Measurements from ENCODE around the gene FBXL15. TPM values are rescaled to one million over a fixed set of nuclear protein-coding genes. Genes with fewer than 3 reads are reported as not detected.

FBXL15 gene
- total and polyA plus RNA-seq, 2 of the 13 experiments (the other 11 are each of a cell fraction or from before 2014, with no cell fraction given): 4.3 to 8.3 TPM

GRCh38 chr10:102396317-102396650 lies 24.4 kb upstream of the FBXL15 start:
- Histone ChIP-seq H3K4me1 (ENCODE audit: insufficient read depth, low read length) (peaks cover 42% of the 10 kb centered on the region), H3K9me3 (ENCODE audit: low read length) (no peaks in the 10 kb centered on the region), H3K9ac (ENCODE audit: insufficient read depth, low read depth, low read length) (peak overlapping the region; percentile 68), H3K79me2 (ENCODE audit: insufficient read depth, low read length) (peaks cover 3% of the 10 kb centered on the region), H3K27ac (ENCODE audit: extremely low read length, insufficient read depth, low read length) (no peak overlapping the region), H3K36me3 (replicated peaks in 1 of 2; ENCODE audit: control insufficient read depth in 1 of 2, insufficient read depth in 2 of 2, low read length in 2 of 2) (no peaks in the 10 kb centered on the region; a peak in 1 of 5 replicates), H3K4me3 (replicated peaks in 1 of 3; ENCODE audit: insufficient read depth in 1 of 3, low read depth in 2 of 3, low read length in 3 of 3) (peak overlapping the region; percentile 69 to 82 (median 79); a peak in 5 of 6 replicates), H4K20me1 (ENCODE audit: insufficient read depth, low read length) (no peaks in the 10 kb centered on the region), H2AFZ (ENCODE audit: low read length) (no peak overlapping the region), H3K4me2 (ENCODE audit: low read depth, low read length) (peak overlapping the region; percentile 99), H3K27me3 (ENCODE audit: control insufficient read depth in 1 of 2, insufficient read depth in 2 of 2, low read length in 2 of 2) (peaks cover 0 to 11% of the 10 kb centered on the region in 2 experiments; a peak in 2 of 5 replicates)
- intact Hi-C loops (cut with micrococcal nuclease; ENCODE audit: unreplicated experiment): no loop called here
- TF ChIP-seq TSC22D2 (CRISPR knock-in tag; IDR thresholded peaks at IDR 0.05; ENCODE audit: borderline replicate concordance): no peak
- TF ChIP-seq, protein P1, sequence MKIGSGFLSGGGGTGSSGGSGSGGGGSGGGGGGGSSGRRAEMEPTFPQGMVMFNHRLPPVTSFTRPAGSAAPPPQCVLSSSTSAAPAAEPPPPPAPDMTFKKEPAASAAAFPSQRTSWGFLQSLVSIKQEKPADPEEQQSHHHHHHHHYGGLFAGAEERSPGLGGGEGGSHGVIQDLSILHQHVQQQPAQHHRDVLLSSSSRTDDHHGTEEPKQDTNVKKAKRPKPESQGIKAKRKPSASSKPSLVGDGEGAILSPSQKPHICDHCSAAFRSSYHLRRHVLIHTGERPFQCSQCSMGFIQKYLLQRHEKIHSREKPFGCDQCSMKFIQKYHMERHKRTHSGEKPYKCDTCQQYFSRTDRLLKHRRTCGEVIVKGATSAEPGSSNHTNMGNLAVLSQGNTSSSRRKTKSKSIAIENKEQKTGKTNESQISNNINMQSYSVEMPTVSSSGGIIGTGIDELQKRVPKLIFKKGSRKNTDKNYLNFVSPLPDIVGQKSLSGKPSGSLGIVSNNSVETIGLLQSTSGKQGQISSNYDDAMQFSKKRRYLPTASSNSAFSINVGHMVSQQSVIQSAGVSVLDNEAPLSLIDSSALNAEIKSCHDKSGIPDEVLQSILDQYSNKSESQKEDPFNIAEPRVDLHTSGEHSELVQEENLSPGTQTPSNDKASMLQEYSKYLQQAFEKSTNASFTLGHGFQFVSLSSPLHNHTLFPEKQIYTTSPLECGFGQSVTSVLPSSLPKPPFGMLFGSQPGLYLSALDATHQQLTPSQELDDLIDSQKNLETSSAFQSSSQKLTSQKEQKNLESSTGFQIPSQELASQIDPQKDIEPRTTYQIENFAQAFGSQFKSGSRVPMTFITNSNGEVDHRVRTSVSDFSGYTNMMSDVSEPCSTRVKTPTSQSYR (CRISPR knock-in tag; IDR thresholded peaks at IDR 0.05; ENCODE audit: borderline replicate concordance): peak; percentile 76; the same call in 1 of the 2 replicates
- DNase-seq (ENCODE audit: low spot score): no peak
- ChIA-PET POLR2A (interaction anchor here (0.9 to 2.3 kb wide), 6 partner anchors 7 to 151 kb away, joined by 3 to 12 read pairs (median 6); partner anchors contain the start of genes CUEDC2, FBXL15 and GBF1), CTCF (ENCODE audit: low intra/inter-chr PET ratio, low total read pairs) (no interaction called here)
- in situ Hi-C loops (cut with HindIII; ENCODE audit: extremely low pct_ligation_motif_present, low pct_unique_long_range_greater_than_20kb): no loop called here
- WGBS (ENCODE audit: low lambda C conversion rate): 55% methylated on average over 4 of the region's 4 CpGs
- TSS peak; percentile 43 for BruUV-seq (replicated peaks)
- no peak for FAIRE-seq
- ATAC-seq: no peak

- Histone ChIP-seq H3K9ac (ENCODE audit: insufficient read depth, low read depth, low read length) (peak overlapping the region; percentile 68; the same call in 1 of the 2 replicates), H3K4me2 (ENCODE audit: low read depth, low read length) (peak overlapping the region; percentile 99), H3K4me1 (ENCODE audit: insufficient read depth, low read length) (peaks cover 42% of the 10 kb centered on the region), H3K27ac (ENCODE audit: extremely low read length, insufficient read depth, low read length) (no peak overlapping the region), H4K20me1 (ENCODE audit: insufficient read depth, low read length) (no peaks in the 10 kb centered on the region), H2AFZ (ENCODE audit: low read length) (no peak overlapping the region), H3K36me3 (replicated peaks in 1 of 2; ENCODE audit: control insufficient read depth in 1 of 2, insufficient read depth in 2 of 2, low read length in 2 of 2) (peaks cover 0 to 4% of the 10 kb centered on the region in 2 experiments; a peak in 1 of 5 replicates), H3K9me3 (ENCODE audit: low read length) (no peaks in the 10 kb centered on the region), H3K79me2 (ENCODE audit: insufficient read depth, low read length) (peaks cover 3% of the 10 kb centered on the region), H3K27me3 (ENCODE audit: control insufficient read depth in 1 of 2, insufficient read depth in 2 of 2, low read length in 2 of 2) (peaks cover 0 to 11% of the 10 kb centered on the region in 2 experiments; a peak in 2 of 5 replicates), H3K4me3 (replicated peaks in 1 of 3; ENCODE audit: insufficient read depth in 1 of 3, low read depth in 2 of 3, low read length in 3 of 3) (0 out of 6 replicates have a peak overlapping the region, but pooled peaks of 1 of the 3 experiments have one; percentile 82)
- ATAC-seq (no peak), DNase-seq (ENCODE audit: low spot score) (no peak), FAIRE-seq (no peak)
- intact Hi-C loops (cut with micrococcal nuclease; ENCODE audit: unreplicated experiment): no loop called here
- WGBS (ENCODE audit: low lambda C conversion rate): 100% methylated on average over 1 of the region's 12 CpGs
- in situ Hi-C loops (cut with HindIII; ENCODE audit: extremely low pct_ligation_motif_present, low pct_unique_long_range_greater_than_20kb): no loop called here
- ChIA-PET CTCF (ENCODE audit: low intra/inter-chr PET ratio, low total read pairs) (no interaction called here), POLR2A (interaction anchor here (1.4 to 2.3 kb wide), 2 partner anchors 12 to 24 kb away, joined by 6 to 12 read pairs; partner anchors contain the start of gene FBXL15)
- no TSS peak for BruUV-seq (replicated peaks)
- TF ChIP-seq ZNF34 (CRISPR knock-in tag; IDR thresholded peaks at IDR 0.05; ENCODE audit: borderline replicate concordance) (no peak), KLF15 (CRISPR knock-in tag; IDR thresholded peaks at IDR 0.05; ENCODE audit: borderline replicate concordance) (no peak), ZSCAN25 (CRISPR knock-in tag; IDR thresholded peaks at IDR 0.05) (no peak), ZFP91 (CRISPR knock-in tag; IDR thresholded peaks at IDR 0.05; ENCODE audit: borderline replicate concordance) (no peak), TOE1 (CRISPR knock-in tag; IDR thresholded peaks at IDR 0.05) (no peak)
- TF ChIP-seq, protein P2, sequence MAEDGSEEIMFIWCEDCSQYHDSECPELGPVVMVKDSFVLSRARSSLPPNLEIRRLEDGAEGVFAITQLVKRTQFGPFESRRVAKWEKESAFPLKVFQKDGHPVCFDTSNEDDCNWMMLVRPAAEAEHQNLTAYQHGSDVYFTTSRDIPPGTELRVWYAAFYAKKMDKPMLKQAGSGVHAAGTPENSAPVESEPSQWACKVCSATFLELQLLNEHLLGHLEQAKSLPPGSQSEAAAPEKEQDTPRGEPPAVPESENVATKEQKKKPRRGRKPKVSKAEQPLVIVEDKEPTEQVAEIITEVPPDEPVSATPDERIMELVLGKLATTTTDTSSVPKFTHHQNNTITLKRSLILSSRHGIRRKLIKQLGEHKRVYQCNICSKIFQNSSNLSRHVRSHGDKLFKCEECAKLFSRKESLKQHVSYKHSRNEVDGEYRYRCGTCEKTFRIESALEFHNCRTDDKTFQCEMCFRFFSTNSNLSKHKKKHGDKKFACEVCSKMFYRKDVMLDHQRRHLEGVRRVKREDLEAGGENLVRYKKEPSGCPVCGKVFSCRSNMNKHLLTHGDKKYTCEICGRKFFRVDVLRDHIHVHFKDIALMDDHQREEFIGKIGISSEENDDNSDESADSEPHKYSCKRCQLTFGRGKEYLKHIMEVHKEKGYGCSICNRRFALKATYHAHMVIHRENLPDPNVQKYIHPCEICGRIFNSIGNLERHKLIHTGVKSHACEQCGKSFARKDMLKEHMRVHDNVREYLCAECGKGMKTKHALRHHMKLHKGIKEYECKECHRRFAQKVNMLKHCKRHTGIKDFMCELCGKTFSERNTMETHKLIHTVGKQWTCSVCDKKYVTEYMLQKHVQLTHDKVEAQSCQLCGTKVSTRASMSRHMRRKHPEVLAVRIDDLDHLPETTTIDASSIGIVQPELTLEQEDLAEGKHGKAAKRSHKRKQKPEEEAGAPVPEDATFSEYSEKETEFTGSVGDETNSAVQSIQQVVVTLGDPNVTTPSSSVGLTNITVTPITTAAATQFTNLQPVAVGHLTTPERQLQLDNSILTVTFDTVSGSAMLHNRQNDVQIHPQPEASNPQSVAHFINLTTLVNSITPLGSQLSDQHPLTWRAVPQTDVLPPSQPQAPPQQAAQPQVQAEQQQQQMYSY (CRISPR knock-in tag; IDR thresholded peaks at IDR 0.05): no peak
Measured at GRCh38 chr10:102396730-102397151, 23.9 kb upstream of the FBXL15 start.

Measured in HepG2 (cell line).